GM19397 (cell line): ENCODE data around the gene CRADD.
"Not testable (repeated sequence)": the region's sequence is repeated elsewhere in the genome, so short reads cannot be mapped to it uniquely, and the experiment has no call there.

Experiments
- ATAC-seq: cut with Tn5 transposase; IDR thresholded peaks from one replicate; pipeline ENCODE4 v1.9.1; 2021; ENCODE audit warnings: mild to moderate bottlenecking, moderate library complexity; ENCODE audit not compliant: unreplicated experiment

Gene CRADD

GRCh38 chr12:93860668-93861373, 183.6 kb downstream of the CRADD start:
- no peak for ATAC-seq

GRCh38 chr12:93862424-93862823, 185.2 kb downstream of the CRADD start:
- no peak for ATAC-seq

DNA sequence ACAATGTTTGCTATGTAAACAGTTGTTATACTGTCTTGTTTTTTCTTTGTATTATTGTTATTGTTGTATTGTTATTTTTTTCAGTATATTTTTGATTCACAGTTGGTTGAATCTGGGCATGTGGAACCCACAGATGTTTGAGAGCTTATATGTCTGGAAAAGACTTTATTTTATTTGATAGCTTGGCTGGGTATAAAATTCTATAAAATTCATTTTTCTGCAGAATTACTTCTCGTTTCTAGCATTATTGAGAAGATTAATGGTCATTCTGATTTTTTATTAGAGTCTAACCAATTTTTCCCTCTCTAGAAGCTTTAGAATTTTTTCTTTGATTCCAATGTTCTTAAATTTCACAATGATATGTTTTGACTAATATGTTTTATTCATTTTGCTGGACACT, 188.6 kb downstream of the CRADD start:
- no peak for ATAC-seq

DNA sequence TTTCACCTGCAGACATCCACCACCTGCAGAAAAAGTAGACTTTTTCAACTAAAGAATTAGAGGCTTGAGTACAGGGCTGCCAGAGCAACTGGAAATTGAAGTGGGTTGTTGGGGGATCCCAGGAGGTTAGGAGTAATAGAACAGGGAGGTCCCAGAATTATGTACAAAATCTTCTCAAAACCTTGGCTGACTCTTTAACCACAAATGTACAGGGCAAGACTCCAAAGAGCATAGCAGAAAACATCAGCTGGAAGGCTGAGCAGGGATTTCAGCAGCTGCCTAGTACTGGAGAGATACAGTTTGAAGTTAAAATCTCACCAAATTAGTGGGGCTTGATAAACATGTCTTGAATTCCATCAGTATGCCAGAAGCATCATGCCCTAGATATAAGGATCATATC, 191.6 kb downstream of the CRADD start:
- no peak for ATAC-seq

GRCh38 chr12:93870020-93870795, 193.0 kb downstream of the CRADD start:
- ATAC-seq = no peak

GRCh38 chr12:93871566-93871965, 194.4 kb downstream of the CRADD start:
- not testable (repeated sequence) for ATAC-seq

- no peak for ATAC-seq
Observed at GRCh38 chr12:93873561-93873960, 196.4 kb downstream of the CRADD start.

DNA sequence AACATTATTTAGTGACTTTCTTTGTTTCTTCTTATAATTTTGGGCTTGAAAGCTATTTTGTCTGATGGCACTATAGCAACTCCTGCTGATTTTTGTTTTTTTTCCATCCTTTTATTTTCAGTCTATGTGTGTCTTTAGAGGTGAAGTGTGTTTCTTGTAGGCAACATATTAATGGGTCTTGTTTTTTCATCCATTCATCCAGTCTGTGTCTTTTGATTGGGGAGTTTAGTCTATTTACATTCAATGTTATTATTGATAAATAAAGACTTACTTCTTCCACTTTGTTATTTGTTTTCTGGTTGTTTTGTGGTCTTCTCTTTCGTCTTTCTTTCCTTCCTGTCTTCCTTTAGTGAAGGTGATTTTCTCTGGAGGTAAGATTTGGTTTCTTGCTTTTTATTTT, 198.0 kb downstream of the CRADD start:
- no peak for ATAC-seq

DNA sequence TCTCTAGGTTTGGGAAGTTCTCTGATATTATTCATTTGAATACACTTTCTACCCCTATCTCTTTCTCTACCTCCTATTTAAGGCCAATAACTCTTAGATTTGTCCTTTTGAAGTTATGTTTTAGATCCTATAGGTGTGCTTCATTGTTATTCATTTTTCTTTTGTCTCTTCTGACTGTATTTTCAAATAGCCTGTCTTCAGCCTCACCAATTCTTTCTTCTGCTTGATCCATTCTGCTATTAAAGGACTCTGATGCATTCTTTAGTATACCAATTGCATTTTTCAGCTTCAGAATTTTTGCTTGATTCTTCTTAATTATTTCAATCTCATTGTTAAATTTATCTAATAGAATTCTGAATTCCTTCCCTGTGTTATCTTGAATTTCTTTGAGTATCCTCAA, 199.2 kb downstream of the CRADD start:
- no peak for ATAC-seq

DNA sequence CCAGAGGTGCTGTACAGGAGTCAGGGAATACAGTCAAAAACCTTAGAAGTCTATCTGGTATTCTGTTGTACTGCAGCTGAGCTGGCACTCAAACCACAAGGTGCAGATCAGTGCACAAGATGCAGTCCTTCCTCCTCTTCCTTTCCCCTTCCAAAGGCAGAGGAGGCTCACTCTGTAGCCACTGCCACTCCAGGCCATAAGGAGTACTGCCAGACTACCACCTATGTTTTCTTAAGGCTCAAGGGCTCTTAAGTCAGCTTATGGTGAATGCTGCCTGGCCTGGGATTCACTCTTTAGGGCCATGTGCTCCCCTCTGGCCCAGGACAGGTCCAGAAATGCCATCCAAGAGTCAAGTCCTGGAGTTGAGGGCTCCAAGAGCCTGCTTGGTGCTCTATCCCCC, 200.3 kb downstream of the CRADD start:
- ATAC-seq = no peak

- ATAC-seq = no peak
Observed at GRCh38 chr12:93879476-93880421, 202.6 kb downstream of the CRADD start.

DNA sequence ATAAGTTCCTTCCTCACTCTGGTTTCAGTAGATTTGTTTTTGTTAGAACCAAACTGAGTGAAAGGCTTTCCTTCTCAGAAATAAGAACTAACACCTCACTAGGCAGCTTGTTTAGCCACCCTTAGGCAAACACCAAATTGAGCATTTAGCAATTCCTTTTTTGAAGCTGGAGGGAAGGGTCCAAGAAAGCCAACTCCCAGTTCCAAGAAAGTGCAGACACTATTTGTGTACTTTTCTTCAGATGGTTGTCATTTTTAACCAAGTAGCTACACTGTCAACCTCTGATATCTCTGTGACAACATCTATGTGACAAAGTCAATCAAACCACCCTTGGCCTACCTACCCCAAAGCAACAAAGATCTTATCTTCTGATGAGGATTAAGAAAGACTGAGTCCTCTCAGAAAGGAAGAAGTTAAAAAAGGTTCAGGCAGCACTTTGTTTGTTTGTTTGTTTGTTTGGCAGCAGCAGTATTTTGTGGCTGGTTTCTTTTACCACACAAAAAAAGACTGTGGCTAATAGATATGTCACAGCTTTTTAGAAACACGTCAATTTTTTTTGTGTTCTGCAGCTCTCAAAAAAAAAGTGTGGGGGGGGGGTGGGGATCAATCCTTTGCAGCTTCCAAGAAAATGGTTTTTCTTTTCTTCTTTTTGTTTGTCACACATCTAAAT, 203.8 kb downstream of the CRADD start:
- no peak for ATAC-seq

DNA sequence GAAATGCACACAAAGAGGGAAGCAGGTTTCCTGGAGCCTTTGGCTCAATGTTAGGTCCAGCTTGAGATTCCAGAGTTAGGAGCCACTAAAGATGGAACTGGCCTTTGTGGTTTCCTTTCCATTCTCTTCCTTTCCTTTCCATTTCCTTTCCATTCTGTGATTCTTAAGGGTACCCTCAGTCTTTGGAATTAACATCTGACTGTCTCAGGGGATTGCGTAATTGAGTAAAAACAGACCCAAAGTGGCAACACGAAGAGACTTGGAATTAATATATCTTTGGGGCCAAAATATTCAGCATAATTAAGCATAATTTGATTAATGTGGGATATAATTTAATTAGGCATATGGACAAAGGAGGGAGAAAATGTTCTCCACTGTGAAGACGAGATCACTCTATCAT, 205.6 kb downstream of the CRADD start:
- ATAC-seq = no peak

- ATAC-seq = no peak
Observed at GRCh38 chr12:93883436-93884154, 206.4 kb downstream of the CRADD start.

GRCh38 chr12:93884794-93885460, 207.8 kb downstream of the CRADD start:
- no peak for ATAC-seq

DNA sequence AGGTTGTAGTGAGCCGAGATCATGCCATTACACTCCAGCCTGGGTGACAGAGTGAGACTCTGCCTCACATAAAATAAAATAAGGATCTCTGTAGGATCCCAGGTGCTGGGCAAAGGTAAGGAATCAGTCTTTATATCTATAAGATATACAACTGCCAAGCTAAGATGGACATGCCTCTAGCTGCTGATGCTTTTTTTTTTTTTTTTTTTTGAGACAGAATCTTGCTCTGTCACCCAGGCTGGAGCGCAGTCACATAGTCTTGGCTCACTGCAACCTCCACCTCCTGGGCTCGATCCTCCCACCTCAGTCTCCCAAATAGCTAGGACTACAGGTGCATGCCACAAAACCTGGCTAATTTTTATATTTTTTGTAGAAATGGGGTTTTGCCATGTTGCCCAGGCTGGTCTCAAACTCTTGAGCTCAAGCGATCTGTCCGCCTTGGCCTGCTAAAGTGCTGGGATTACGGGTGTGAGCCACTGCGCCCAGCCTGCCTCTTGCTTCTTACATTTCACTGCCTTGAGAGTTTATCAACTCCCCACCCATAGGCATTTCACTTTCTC, 208.9 kb downstream of the CRADD start:
- ATAC-seq = not testable (repeated sequence)

DNA sequence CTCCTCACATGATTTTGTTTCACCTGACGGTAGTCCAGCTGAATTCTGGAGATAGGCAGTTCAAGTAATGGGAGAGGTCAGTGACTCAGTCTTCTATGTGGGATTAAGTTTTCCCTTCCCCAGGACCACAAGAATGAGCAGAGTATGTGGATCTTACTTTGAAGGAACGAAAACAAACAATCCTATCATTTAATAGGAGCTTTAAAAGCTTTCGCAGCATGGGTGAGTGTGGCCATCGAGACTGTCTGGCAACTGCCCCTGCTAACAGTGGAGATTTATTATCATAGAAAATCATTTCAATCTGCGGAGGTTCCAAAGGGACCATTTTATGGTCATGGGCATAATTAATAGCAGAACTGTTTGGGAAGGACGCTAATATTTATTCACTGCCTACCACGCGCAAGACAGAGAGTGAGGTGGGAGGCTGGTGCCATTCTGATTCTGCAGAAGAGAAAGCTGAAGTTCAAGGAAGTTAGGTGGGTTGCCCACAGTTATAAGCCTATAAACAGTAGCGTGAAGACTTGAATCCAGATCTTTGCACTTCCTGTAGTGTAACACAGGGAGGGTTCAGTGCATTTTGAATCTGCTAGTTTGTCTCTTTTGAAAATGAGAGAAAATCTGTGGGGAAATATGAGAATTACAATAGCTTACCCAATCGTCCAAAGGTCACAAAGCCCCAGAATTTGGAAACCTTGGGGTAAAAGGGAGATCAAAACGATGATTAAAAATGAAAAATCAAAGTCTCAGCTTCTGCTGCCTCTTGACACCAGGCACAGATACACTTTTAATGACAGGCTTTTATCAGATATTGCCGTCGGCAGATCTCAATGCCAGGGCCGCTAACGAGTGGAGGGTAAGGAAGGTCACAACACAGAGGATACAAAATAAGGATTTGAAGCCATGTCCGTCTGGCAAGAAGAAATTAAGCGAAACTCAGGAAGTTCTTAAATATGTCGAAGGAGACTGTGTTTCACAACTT, 209.6 kb downstream of the CRADD start:
- ATAC-seq = no peak

DNA sequence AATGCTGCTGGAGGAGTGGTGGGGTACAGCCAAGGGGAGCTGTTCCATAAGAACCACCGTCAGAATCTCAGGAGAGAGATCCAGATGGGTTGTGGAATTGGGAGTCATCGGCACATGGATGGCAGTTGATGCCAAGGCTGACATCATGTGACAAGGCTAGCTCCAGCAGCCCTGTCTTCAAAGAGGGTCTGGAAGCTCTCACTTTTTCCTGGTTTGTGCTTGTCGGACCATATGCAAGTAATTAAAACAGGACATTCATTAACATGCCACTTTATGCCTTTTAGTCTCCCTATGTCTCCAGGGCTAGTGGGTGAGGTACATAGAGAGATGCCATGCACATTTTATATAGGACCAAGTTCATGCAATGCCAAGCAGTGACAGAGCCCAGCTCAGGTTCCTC, 211.8 kb downstream of the CRADD start:
- no peak for ATAC-seq
